Adrenal gland (tissue), 12 donors: ENCODE results near the gene FAIM2. TPM values are rescaled to one million over a fixed set of nuclear protein-coding genes. Genes with fewer than 3 reads are reported as not detected.

Experiments used
- DNase-seq, 7 donors: peaks; one replicate each; pipeline ENCODE4 v3.0.0-alpha.2; 2019 to 2020
- H3K27ac ChIP-seq, 5 donors: fragments of 200-600 bp; sonication (generic) in 4 of 5; 1 replicate in 3 of 5; 2 replicates in 2 of 5; pipeline versions ENCODE4 v1.5.1 to v1.8.0; 2016 to 2020; ENCODE audit warnings: mild to moderate bottlenecking in 1 of 5
- H3K27me3 ChIP-seq: fragments of 200-600 bp; 2 replicates; pipeline ENCODE4 v1.8.0; 2021
- H3K36me3 ChIP-seq, 2 donors: fragments of 200-600 bp; replicated peaks in 1 of 2; 1 replicate in 1 of 2; 2 replicates in 1 of 2; pipeline versions ENCODE4 v1.5.1 to v1.8.0; 2018 to 2022
- H3K4me1 ChIP-seq, 2 donors: fragments of 200-600 bp; replicated peaks in 1 of 2; 1 replicate in 1 of 2; 2 replicates in 1 of 2; pipeline versions ENCODE4 v1.5.1 to v1.8.0; 2018 to 2021
- H3K4me3 ChIP-seq, 4 donors: fragments of 200-600 bp; sonication (generic) in 3 of 4; one replicate each; pipeline ENCODE4 v1.5.1; 2016 to 2018
- H3K9me3 ChIP-seq, 3 donors: fragments of 200-600 bp; sonication (generic) in 1 of 3; replicated peaks in 1 of 3; 1 replicate in 2 of 3; 2 replicates in 1 of 3; pipeline versions ENCODE4 v1.5.1 to v1.8.0; 2016 to 2021
- CTCF ChIP-seq, 6 experiments: fragments of 450-650 bp in 4 of 6; fragments of 200-600 bp in 2 of 6; sonication (generic) in 1 of 6; IDR thresholded peaks; 1 replicate in 5 of 6; 2 replicates in 1 of 6; pipeline versions ENCODE4 v1.5.1 to v1.8.0; 2016 to 2021; ENCODE audit warnings: antibody characterized with exemption in 6 of 6, mild to moderate bottlenecking in 2 of 6, moderate library complexity in 1 of 6
- POLR2A ChIP-seq, 2 donors: fragments of 450-650 bp; IDR thresholded peaks; one replicate each; pipeline ENCODE4 v1.6.1; 2017; ENCODE audit warnings: antibody characterized with exemption in 2 of 2, mild to moderate bottlenecking in 2 of 2, moderate library complexity in 1 of 2
- WGBS, 4 donors: extraction: QIAGEN DNeasy Blood & Tissue Kit in 2 of 4; methylation state at CpG; one replicate each; pipeline versions ENCODE4 v1.1.5 to v1.1.7; 2013 to 2017; 5-methylcytosine and 5-hydroxymethylcytosine counted together
- intact Hi-C, 2 donors: fragments of 100-400 bp; cut with DNase I; formaldehyde crosslinking; loops; one replicate each; pipeline versions ENCODE4 v1.14.1 to v1.15.0; 2022 to 2023
- polyA plus RNA-seq, 3 donors: library from polyadenylated mRNA; stranded (reverse); fragments of 200-250 nt in 2 of 3; fragments of 350-450 nt in 1 of 3; fragmentation: Illumina TruSeq in 1 of 3; extraction: RNeasy Lipid Tissue Mini Kit (QIAGEN cat#74804) in 1 of 3; gene quantifications; one replicate each; pipeline ENCODE4 v1.2.3, GENCODE V29; 2013 to 2014
- total RNA-seq, 9 donors: library from RNA; depleted of rRNA in 4 of 9; stranded (reverse); fragments of >200 nt in 4 of 9; fragments of 120-200 nt in 1 of 9; fragmentation: NEBNext Ultra II Directional in 1 of 9; extraction: Animal tissue kit (Norgen Biotek cat#: 25700) in 1 of 9; gene quantifications; one replicate each; pipeline versions ENCODE4 v1.1.0 to v1.2.4, GENCODE V29; 2013 to 2023
- donor health status: healthy with polysubstance abuse.
- donor health status: Bipolar disorder and iron deficiency.
- donor health status: DM: yes; HTN: yes; CAD: no.
- donor health status: DM: no; HTN: no; CAD: no.
- donor health status: DM: no; HTN: no; CAD: no.
- donor health status: DM: yes; HTN: yes; CAD: no.

Gene FAIM2
- total and polyA plus RNA-seq, 12 donors, result 0.35 to 50.8 (median 8.7) TPM

DNA sequence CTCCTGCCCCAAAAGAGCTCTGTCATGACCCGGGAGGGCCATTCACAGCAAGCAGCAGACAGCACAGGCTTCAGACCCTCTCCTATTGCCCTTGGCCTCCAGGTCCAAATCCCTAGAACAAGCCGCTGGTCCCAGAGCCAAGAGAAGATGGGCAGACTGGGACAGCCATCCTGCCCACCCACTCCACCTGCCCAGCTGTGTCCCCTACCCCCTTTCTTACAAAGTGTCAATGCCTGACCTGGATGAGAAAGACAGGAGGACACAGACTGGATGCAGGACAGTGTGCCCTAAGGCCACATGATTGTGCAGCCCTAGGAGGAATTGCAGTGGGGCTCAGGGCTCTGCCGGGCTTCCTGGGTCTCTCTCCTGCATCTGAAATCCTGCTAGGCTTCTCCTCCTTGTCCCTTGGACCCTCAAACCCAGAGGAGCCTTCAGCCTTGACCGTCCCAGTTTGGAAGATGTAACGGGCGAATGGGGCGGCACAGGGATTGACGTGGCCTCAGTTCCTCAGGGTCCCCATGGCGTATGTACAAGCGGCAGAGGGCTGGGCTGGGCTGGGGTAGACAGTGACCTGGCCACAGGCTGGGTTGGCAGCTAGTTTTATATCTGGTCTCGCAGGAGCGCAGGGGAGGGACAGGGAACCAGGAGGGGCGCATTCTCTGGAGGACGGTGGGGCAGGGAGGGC, 33.7 kb downstream of the FAIM2 start:
- peak in 1 of 7 donors; percentile 53 for DNase-seq
- H3K9me3 ChIP-seq, result no peaks in the 10 kb centered on the region
- WGBS, 4 donors, result 91 to 98% (median 93%) methylated on average over 8 to 14 of the region's 14 CpGs
- peaks cover 0 to 31% of the 10 kb centered on the region in 2 donors for H3K4me1 ChIP-seq
- TF ChIP-seq POLR2A (IDR thresholded peaks at IDR 0.05) (no peak), CTCF (IDR thresholded peaks at IDR 0.05) (no peak)
- H3K27ac ChIP-seq, result peak overlapping the region in 2 of 5 donors; percentile 55 to 90
- H3K36me3 ChIP-seq, result no peaks in the 10 kb centered on the region
- H3K4me3 ChIP-seq, result no peak overlapping the region
- intact Hi-C loops, result loop anchor here (5.0 to 10.0 kb wide), 4 partner anchors 95 to 187 kb away; partner anchors contain the start of genes ASIC1 (in 2 of the 2) and AQP5 (in 1 of the 2)
- no peaks in the 10 kb centered on the region for H3K27me3 ChIP-seq

DNA sequence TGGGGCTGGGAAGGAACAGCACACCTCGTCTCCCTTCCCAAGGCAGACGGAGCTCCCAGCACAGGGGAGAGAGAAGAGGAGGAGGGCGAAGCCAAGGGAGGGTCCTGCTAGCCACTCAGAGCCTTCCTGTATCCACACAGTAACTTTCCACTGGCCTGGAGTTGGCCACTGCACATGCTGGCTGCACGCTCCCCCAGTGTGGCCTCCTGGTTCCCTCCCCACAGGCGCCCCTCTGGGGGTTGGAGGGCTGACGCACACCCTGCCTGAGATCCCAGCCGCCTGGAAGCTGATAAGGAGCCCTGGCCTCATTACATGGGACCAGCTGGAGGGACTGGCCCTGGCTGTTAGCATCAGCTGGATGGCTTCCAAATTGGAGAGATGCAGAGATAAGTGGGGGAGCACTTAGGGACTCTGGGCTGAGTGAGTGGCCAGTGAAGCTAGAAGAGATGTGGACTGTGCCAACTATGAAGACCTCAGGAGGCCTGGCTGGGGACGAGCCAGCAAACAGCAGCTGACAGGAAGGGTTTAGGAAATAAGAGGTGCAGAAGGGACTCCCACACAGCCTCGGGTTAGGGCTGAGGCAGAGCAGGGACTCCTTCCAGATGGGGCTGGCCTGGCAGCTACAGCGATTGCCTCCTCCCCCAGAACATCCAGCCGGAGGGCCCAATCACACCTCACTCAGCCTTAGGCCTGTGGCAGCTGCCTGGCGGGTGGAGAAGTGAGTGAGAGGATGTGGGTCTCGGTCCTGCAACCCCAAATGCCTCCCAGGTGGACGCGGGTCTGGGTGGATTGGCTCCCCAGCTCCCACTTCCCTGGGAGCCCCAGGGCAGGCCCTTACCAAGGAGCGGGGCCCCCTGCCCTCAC, 34.5 kb downstream of the FAIM2 start:
- no peak overlapping the region for H3K4me3 ChIP-seq
- H3K36me3 ChIP-seq, result no peaks in the 10 kb centered on the region
- no peaks in the 10 kb centered on the region for H3K9me3 ChIP-seq
- H3K27me3 ChIP-seq, result no peaks in the 10 kb centered on the region
- H3K27ac ChIP-seq, result peak overlapping the region in 4 of 5 donors; percentile 21 to 90 (median 55)
- intact Hi-C loops, result loop anchor here (5.0 to 10.0 kb wide), 4 partner anchors 96 to 188 kb away; partner anchors contain the start of genes ASIC1 (in 2 of the 2) and AQP5 (in 1 of the 2)
- peaks cover 0 to 31% of the 10 kb centered on the region in 2 donors for H3K4me1 ChIP-seq
- WGBS, 4 donors, result 20 to 46% (median 41%) methylated on average over 4 to 16 of the region's 16 CpGs
- peak; percentile 69 to 98 (median 90) for DNase-seq
- no peak for TF ChIP-seq CTCF (IDR thresholded peaks at IDR 0.05)
- no peak for TF ChIP-seq POLR2A (IDR thresholded peaks at IDR 0.05)

- peak in 1 of 7 donors; percentile 62 for DNase-seq
- H3K27ac ChIP-seq, result peak overlapping the region; percentile 13 to 90 (median 55)
- no peaks in the 10 kb centered on the region for H3K27me3 ChIP-seq
- H3K9me3 ChIP-seq, result no peaks in the 10 kb centered on the region
- peaks cover 0 to 31% of the 10 kb centered on the region in 2 donors for H3K4me1 ChIP-seq
- intact Hi-C loops, result loop anchor here (5.0 to 10.0 kb wide), 4 partner anchors 96 to 189 kb away; partner anchors contain the start of genes ASIC1 (in 2 of the 2) and AQP5 (in 1 of the 2)
- no peaks in the 10 kb centered on the region for H3K36me3 ChIP-seq
- TF ChIP-seq POLR2A (IDR thresholded peaks at IDR 0.05), result no peak
- TF ChIP-seq CTCF (IDR thresholded peaks at IDR 0.05), result no peak
- 75 to 90% (median 80%) methylated on average over 16 of the region's 16 CpGs for WGBS, 4 donors
- no peak overlapping the region for H3K4me3 ChIP-seq
Measured at GRCh38 chr12:49868449-49868848, 35.3 kb downstream of the FAIM2 start.
